Neutrophil (primary cell): ENCODE data around the gene SMIM41.

Experiments
- H3K27ac ChIP-seq: fragments of 200-600 bp; sonication (generic); 2 replicates; pipeline ENCODE4 v1.5.1; 2016; ENCODE audit warnings: mild to moderate bottlenecking, moderate library complexity
- H3K27me3 ChIP-seq: fragments of 200-600 bp; sonication (generic); 2 replicates; pipeline ENCODE4 v1.6.0; 2016; ENCODE audit warnings: mild to moderate bottlenecking
- H3K36me3 ChIP-seq: fragments of 200-600 bp; sonication (generic); 2 replicates; pipeline ENCODE4 v1.5.1; 2017
- H3K4me1 ChIP-seq, 2 experiments: fragments of 200-600 bp in 1 of 2; sonication (generic) in 1 of 2; 1 replicate in 1 of 2; 2 replicates in 1 of 2; pipeline versions ENCODE4 v1.5.1 to v1.6.1; 2013 to 2016; ENCODE audit warnings: low read depth in 1 of 2, low read length in 1 of 2, mild to moderate bottlenecking in 1 of 2, moderate library complexity in 1 of 2; ENCODE audit not compliant: control insufficient read depth in 1 of 2, insufficient read depth in 1 of 2
- H3K4me3 ChIP-seq, 2 experiments: fragments of 200-600 bp in 1 of 2; sonication (generic) in 1 of 2; 1 replicate in 1 of 2; 2 replicates in 1 of 2; pipeline ENCODE4 v1.5.1; 2013 to 2016; ENCODE audit warnings: low read depth in 1 of 2, low read length in 1 of 2, mild to moderate bottlenecking in 1 of 2, moderate library complexity in 1 of 2
- H3K9me3 ChIP-seq: fragments of 200-600 bp; sonication (generic); 2 replicates; pipeline ENCODE4 v1.5.1; 2016
- TF ChIP-seq, protein P1 (sequence below): fragments of 200-600 bp; sonication (generic); IDR thresholded peaks from 2 replicates; pipeline ENCODE4 v1.5.1; 2016; ENCODE audit warnings: antibody characterized with exemption

The SMIM41 gene

DNA sequence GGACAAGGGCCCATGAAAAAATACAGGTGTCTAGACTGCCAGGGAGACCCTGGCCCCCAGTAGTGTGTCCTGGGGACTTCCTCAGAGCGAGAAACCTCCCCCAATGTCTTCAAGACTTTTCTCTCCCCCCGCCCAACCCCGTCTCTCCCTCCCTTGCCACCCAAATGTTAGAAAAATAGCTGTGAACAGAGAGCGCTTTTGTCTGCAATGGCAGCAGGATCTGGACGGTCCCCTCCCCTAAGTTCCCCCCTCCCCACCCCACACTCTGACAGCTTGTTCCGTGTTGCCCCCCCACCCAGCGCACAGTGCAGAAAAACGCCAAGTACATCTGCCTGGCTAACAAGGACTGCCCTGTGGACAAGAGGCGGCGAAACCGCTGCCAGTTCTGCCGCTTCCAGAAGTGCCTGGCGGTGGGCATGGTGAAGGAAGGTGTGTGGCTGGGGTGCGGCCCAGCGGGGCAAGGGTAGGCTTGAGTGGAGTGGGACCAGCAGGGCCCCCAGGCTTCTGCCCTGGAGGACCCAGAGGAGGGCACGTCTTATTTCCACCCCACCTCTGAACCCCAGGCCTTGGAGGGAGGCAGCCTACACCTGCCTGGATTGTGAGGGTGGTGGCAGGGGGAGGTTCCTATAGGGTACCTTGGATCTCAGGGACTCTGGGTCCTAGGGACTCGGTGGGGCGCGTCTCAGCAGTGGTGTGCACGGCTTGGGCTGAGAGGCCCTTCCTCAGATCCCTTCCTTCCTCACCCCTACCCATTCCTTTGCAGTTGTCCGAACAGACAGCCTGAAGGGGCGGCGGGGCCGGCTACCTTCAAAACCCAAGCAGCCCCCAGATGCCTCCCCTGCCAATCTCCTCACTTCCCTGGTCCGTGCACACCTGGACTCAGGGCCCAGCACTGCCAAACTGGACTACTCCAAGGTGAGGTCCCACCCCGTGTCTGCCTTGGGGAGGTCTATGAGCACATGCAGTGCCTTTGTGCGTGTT is 23.5 kb upstream of the SMIM41 start:
- TF ChIP-seq, protein P1, sequence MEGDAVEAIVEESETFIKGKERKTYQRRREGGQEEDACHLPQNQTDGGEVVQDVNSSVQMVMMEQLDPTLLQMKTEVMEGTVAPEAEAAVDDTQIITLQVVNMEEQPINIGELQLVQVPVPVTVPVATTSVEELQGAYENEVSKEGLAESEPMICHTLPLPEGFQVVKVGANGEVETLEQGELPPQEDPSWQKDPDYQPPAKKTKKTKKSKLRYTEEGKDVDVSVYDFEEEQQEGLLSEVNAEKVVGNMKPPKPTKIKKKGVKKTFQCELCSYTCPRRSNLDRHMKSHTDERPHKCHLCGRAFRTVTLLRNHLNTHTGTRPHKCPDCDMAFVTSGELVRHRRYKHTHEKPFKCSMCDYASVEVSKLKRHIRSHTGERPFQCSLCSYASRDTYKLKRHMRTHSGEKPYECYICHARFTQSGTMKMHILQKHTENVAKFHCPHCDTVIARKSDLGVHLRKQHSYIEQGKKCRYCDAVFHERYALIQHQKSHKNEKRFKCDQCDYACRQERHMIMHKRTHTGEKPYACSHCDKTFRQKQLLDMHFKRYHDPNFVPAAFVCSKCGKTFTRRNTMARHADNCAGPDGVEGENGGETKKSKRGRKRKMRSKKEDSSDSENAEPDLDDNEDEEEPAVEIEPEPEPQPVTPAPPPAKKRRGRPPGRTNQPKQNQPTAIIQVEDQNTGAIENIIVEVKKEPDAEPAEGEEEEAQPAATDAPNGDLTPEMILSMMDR: no peak
- H3K4me1 ChIP-seq: peaks cover 0 to 9% of the 10 kb centered on the region in 2 experiments
- no peak overlapping the region for H3K27ac ChIP-seq

DNA sequence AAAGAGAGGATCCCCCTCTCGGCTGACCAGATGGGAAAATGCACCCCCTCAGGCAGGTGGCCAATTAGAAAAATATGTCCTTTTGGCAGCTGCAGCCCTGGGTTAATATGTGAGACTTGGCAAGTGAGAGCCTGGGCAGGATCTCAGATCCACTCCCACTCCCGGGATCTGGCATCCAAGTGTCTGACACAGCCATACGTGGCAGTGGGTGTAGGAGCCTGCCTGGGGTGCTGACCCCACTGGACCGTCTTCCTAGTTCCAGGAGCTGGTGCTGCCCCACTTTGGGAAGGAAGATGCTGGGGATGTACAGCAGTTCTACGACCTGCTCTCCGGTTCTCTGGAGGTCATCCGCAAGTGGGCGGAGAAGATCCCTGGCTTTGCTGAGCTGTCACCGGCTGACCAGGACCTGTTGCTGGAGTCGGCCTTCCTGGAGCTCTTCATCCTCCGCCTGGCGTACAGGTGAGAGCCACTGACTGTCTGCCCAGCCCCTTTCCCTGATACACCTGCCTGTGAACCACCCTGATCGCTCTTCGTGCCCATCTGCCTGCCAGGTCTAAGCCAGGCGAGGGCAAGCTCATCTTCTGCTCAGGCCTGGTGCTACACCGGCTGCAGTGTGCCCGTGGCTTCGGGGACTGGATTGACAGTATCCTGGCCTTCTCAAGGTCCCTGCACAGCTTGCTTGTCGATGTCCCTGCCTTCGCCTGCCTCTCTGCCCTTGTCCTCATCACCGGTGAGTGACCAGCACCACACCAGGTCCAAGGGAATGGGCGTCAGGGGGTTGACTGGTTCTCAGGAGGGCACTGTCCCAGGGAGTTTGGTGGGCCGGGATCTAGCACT is 22.5 kb upstream of the SMIM41 start:
- H3K27ac ChIP-seq: no peak overlapping the region
- TF ChIP-seq, protein P1: no peak
- H3K27me3 ChIP-seq: peaks cover 23% of the 10 kb centered on the region
- H3K4me1 ChIP-seq: no peaks in the 10 kb centered on the region
- H3K36me3 ChIP-seq: no peaks in the 10 kb centered on the region
- no peak overlapping the region for H3K4me3 ChIP-seq
- H3K9me3 ChIP-seq: no peaks in the 10 kb centered on the region

More for the DNA sequence above, 23.5 kb upstream of the SMIM41 start:
- Histone ChIP-seq H3K4me3 (no peak overlapping the region), H3K36me3 (no peaks in the 10 kb centered on the region), H3K27me3 (peaks cover 33% of the 10 kb centered on the region), H3K9me3 (no peaks in the 10 kb centered on the region)

DNA sequence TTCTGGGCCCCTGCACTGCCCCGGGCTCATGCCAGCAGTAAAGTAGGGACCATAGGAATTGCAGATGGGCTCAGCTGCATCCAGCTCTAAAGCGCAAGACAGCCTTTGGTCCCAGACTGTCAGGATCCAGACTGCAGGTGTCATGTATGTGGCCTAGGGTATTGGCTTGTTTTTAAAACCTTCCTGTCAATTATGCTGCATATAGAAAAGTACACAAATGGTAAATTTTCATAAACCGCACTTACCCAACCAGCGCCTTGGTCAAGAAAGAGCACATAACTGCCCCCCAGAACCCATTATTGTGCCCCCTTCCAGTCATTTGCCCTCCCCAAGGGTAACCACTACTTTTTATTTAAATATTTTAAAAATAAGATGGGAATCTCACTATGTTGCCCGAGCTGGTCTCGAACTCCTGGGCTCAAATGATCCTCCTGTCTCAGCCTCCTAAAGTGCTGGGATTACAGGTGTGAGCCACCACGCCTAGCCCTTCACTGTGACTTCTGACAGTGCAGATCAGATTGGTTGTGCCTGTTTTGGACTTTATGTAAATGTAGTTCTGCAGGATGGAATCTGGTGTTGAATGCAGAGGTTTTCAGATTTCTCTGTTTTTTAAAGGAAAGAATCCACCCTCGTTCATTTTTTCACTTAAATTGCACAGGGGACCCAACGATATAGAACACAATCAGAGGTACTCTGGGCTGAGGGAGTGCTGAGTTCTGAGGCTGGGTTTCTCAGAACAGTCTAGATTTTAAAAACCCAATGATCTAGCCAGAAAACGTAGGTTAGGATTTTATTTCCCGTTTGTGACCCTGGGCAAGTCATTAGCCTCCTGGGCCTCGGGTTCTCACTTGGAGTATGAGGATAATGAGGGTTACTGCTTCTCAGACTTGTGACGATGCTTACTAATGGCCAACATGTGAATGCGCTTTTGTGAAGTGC is 21.6 kb upstream of the SMIM41 start:
- Histone ChIP-seq H3K4me3 (no peak overlapping the region), H3K27me3 (peaks cover 14% of the 10 kb centered on the region), H3K4me1 (no peaks in the 10 kb centered on the region), H3K9me3 (no peaks in the 10 kb centered on the region), H3K27ac (no peak overlapping the region), H3K36me3 (no peaks in the 10 kb centered on the region)
- TF ChIP-seq, protein P1: no peak

DNA sequence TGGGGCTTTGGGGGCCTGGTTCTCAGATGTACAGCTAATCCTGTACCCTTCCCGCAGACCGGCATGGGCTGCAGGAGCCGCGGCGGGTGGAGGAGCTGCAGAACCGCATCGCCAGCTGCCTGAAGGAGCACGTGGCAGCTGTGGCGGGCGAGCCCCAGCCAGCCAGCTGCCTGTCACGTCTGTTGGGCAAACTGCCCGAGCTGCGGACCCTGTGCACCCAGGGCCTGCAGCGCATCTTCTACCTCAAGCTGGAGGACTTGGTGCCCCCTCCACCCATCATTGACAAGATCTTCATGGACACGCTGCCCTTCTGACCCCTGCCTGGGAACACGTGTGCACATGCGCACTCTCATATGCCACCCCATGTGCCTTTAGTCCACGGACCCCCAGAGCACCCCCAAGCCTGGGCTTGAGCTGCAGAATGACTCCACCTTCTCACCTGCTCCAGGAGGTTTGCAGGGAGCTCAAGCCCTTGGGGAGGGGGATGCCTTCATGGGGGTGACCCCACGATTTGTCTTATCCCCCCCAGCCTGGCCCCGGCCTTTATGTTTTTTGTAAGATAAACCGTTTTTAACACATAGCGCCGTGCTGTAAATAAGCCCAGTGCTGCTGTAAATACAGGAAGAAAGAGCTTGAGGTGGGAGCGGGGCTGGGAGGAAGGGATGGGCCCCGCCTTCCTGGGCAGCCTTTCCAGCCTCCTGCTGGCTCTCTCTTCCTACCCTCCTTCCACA is 20.7 kb upstream of the SMIM41 start:
- Histone ChIP-seq H3K4me3 (no peak overlapping the region), H3K27me3 (peaks cover 7% of the 10 kb centered on the region), H3K36me3 (no peaks in the 10 kb centered on the region), H3K9me3 (no peaks in the 10 kb centered on the region), H3K27ac (no peak overlapping the region), H3K4me1 (no peaks in the 10 kb centered on the region)
- TF ChIP-seq, protein P1: no peak
